Fibroblast of lung (primary cell): ENCODE measurements around the gene REEP1. TPM values are rescaled to one million over a fixed set of nuclear protein-coding genes. Genes with fewer than 3 reads are reported as not detected.

Experiments used
- DNase-seq, 2 donors: peaks; one replicate each; pipeline versions ENCODE4 v3.0.0 to v3.0.0-alpha.2; 2010; ENCODE audit warnings: low read depth in 2 of 2
- H2AFZ ChIP-seq: 2 replicates; pipeline ENCODE4 v1.5.1; 2012; ENCODE audit warnings: low read length, control low read depth, inconsistent platforms
- H3K27ac ChIP-seq: 2 replicates; pipeline ENCODE4 v1.5.1; 2011; ENCODE audit warnings: low read length, control low read depth; ENCODE audit not compliant: insufficient read depth
- H3K27me3 ChIP-seq: 2 replicates; pipeline ENCODE4 v1.5.1; 2011; ENCODE audit warnings: mild to moderate bottlenecking, low read length; ENCODE audit not compliant: control insufficient read depth, insufficient read depth
- H3K36me3 ChIP-seq: 2 replicates; pipeline ENCODE4 v1.5.1; 2011; ENCODE audit warnings: low read length; ENCODE audit not compliant: control insufficient read depth, insufficient read depth
- H3K4me1 ChIP-seq: 2 replicates; pipeline ENCODE4 v1.5.1; 2011; ENCODE audit warnings: low read length; ENCODE audit not compliant: control insufficient read depth, insufficient read depth; ENCODE audit errors: extremely low read depth
- H3K4me2 ChIP-seq: 2 replicates; pipeline ENCODE4 v1.5.1; 2011; ENCODE audit warnings: low read length, control low read depth; ENCODE audit not compliant: insufficient read depth; ENCODE audit errors: extremely low read depth
- H3K4me3 ChIP-seq, 4 experiments: fragments of 200-600 bp in 1 of 4; sonication (generic) in 1 of 4; replicated peaks in 1 of 4; 2 replicates each; pipeline ENCODE4 v1.5.1; 2011 to 2016; ENCODE audit warnings: low read length in 4 of 4, low read depth in 3 of 4, mild to moderate bottlenecking in 3 of 4, control low read depth in 2 of 4, inconsistent platforms in 1 of 4, mixed read lengths in 1 of 4; ENCODE audit not compliant: insufficient read depth in 1 of 4; ENCODE audit errors: control extremely low read depth in 1 of 4
- H3K79me2 ChIP-seq: 2 replicates; pipeline ENCODE4 v1.5.1; 2012; ENCODE audit warnings: mild to moderate bottlenecking, low read length, inconsistent platforms; ENCODE audit not compliant: control insufficient read depth, insufficient read depth
- H3K9ac ChIP-seq: 2 replicates; pipeline ENCODE4 v1.5.1; 2011; ENCODE audit warnings: mild to moderate bottlenecking, low read length, control low read depth; ENCODE audit not compliant: insufficient read depth
- H3K9me3 ChIP-seq: 2 replicates; pipeline ENCODE4 v1.5.1; 2012; ENCODE audit warnings: low read depth, low read length; ENCODE audit not compliant: control insufficient read depth, insufficient read depth
- H4K20me1 ChIP-seq: 2 replicates; pipeline ENCODE4 v1.5.1; 2011; ENCODE audit warnings: low read length; ENCODE audit not compliant: control insufficient read depth, insufficient read depth; ENCODE audit errors: extremely low read depth
- CTCF ChIP-seq, 2 donors: IDR thresholded peaks in 1 of 2; conservative IDR thresholded peaks in 1 of 2; 1 replicate in 1 of 2; 2 replicates in 1 of 2; pipeline ENCODE4 v1.5.1; 2011 to 2012; ENCODE audit warnings: low read length in 2 of 2, control low read depth in 1 of 2, inconsistent platforms in 1 of 2, low read depth in 1 of 2, mild to moderate bottlenecking in 1 of 2
- EZH2 ChIP-seq: IDR thresholded peaks from 2 replicates; pipeline ENCODE4 v1.5.1; 2012; ENCODE audit warnings: low read length, control low read depth, mild to moderate bottlenecking; ENCODE audit errors: missing control alignments
- polyA plus RNA-seq, 2 donors: library from polyadenylated mRNA; depleted of rRNA in 1 of 2; stranded (reverse) in 1 of 2; unstranded in 1 of 2; fragments of >200 nt; gene quantifications; 2 replicates each; pipeline ENCODE4 v1.2.1, GENCODE V29; 2011 to 2012; ENCODE audit warnings: missing spikeins in 1 of 2
- total RNA-seq: library from RNA; depleted of rRNA; stranded (reverse); fragments of >200 nt; gene quantifications from 2 replicates; pipeline ENCODE4 v1.2.1, GENCODE V29; 2014

Gene REEP1
- total and polyA plus RNA-seq, 2 donors (not counting 1 experiment from before 2014, with no cell fraction given), result 0.02 TPM; not detected in 1

- TF ChIP-seq CTCF (conservative IDR thresholded peaks at IDR 0.05 in 1 of 2, IDR thresholded peaks at IDR 0.05 in 1 of 2; ENCODE audit: low read depth in 1 of 2, low read length in 2 of 2) (no peak), EZH2 (no peak)
- no peak overlapping the region for H3K27ac ChIP-seq
- H3K36me3 ChIP-seq, result peaks cover 2% of the 10 kb centered on the region
- no peak overlapping the region for H2AFZ ChIP-seq
- H3K4me3 ChIP-seq, result no peak overlapping the region
- no peaks in the 10 kb centered on the region for H3K27me3 ChIP-seq
- H4K20me1 ChIP-seq, result no peaks in the 10 kb centered on the region
- no peak overlapping the region for H3K9ac ChIP-seq
- no peak overlapping the region for H3K4me2 ChIP-seq
- no peaks in the 10 kb centered on the region for H3K4me1 ChIP-seq
- DNase-seq, result no peak
- H3K79me2 ChIP-seq, result no peaks in the 10 kb centered on the region
- no peaks in the 10 kb centered on the region for H3K9me3 ChIP-seq
Observed at GRCh38 chr2:86175828-86176227, 161.6 kb downstream of the REEP1 start.

GRCh38 chr2:86174445-86174844 lies 163.0 kb downstream of the REEP1 start:
- no peak for TF ChIP-seq EZH2
- no peak for TF ChIP-seq CTCF (conservative IDR thresholded peaks at IDR 0.05 in 1 of 2, IDR thresholded peaks at IDR 0.05 in 1 of 2; ENCODE audit: low read depth in 1 of 2, low read length in 2 of 2)
- no peaks in the 10 kb centered on the region for H3K79me2 ChIP-seq

GRCh38 chr2:86172610-86173009 lies 164.8 kb downstream of the REEP1 start:
- Histone ChIP-seq H3K36me3 (peaks cover 2% of the 10 kb centered on the region), H3K79me2 (no peaks in the 10 kb centered on the region), H4K20me1 (no peaks in the 10 kb centered on the region), H3K9me3 (no peaks in the 10 kb centered on the region), H2AFZ (no peak overlapping the region), H3K4me2 (no peak overlapping the region), H3K27me3 (no peaks in the 10 kb centered on the region), H3K9ac (no peak overlapping the region), H3K27ac (no peak overlapping the region), H3K4me1 (no peaks in the 10 kb centered on the region), H3K4me3 (no peak overlapping the region)
- no peak for DNase-seq
- no peak for TF ChIP-seq CTCF (conservative IDR thresholded peaks at IDR 0.05 in 1 of 2, IDR thresholded peaks at IDR 0.05 in 1 of 2; ENCODE audit: low read depth in 1 of 2, low read length in 2 of 2)
- TF ChIP-seq EZH2, result no peak

More at GRCh38 chr2:86174445-86174844, 163.0 kb downstream of the REEP1 start:
- DNase-seq, result no peak
- Histone ChIP-seq H2AFZ (no peak overlapping the region), H3K27me3 (no peaks in the 10 kb centered on the region), H3K4me2 (no peak overlapping the region), H3K36me3 (peaks cover 2% of the 10 kb centered on the region), H3K9ac (no peak overlapping the region), H3K4me1 (no peaks in the 10 kb centered on the region), H3K4me3 (no peak overlapping the region), H4K20me1 (no peaks in the 10 kb centered on the region), H3K27ac (no peak overlapping the region), H3K9me3 (no peaks in the 10 kb centered on the region)
